ENCODE data around the gene CC2D2B.
"Not testable (repeated sequence)": the region's sequence is repeated elsewhere in the genome, so short reads cannot be mapped to it uniquely, and the experiment has no call there.

CC2D2B gene

GRCh38 chr10:95908450-95908849 lies 675 bp downstream of the CC2D2B start:
- no peak for DNase-seq

GRCh38 chr10:95909561-95909960 lies 1.8 kb downstream of the CC2D2B start:
- DNase-seq: no peak

GRCh38 chr10:95916039-95916438 lies 8.3 kb downstream of the CC2D2B start:
- not testable (repeated sequence) for DNase-seq

- no peak for DNase-seq
These were observed 13.1 kb downstream of the CC2D2B start for GRCh38 chr10:95920798-95921426.

- DNase-seq: no peak
These were observed 17.3 kb downstream of the CC2D2B start for GRCh38 chr10:95925033-95925432.

GRCh38 chr10:95935429-95935828 lies 27.7 kb downstream of the CC2D2B start:
- DNase-seq: no peak

- DNase-seq: peak in 1 of 4 experiments; percentile 31
These were observed 33.3 kb downstream of the CC2D2B start for GRCh38 chr10:95941115-95941514.

GRCh38 chr10:95963202-95963990 lies 55.6 kb downstream of the CC2D2B start:
- no peak for DNase-seq

- DNase-seq: no peak
These were observed 56.2 kb downstream of the CC2D2B start for GRCh38 chr10:95963991-95964389.

- DNase-seq: no peak
These were observed 57.0 kb downstream of the CC2D2B start for GRCh38 chr10:95964756-95965155.

- DNase-seq: peak in 3 of 4 experiments; percentile 28 to 67 (median 60)
These were observed 68.8 kb downstream of the CC2D2B start for GRCh38 chr10:95976362-95977229.

GRCh38 chr10:95982200-95982599 lies 74.4 kb downstream of the CC2D2B start:
- DNase-seq: no peak

- DNase-seq: peak in 1 of 4 experiments; percentile 20
These were observed 80.1 kb downstream of the CC2D2B start for GRCh38 chr10:95987685-95988426.

GRCh38 chr10:95988702-95989101 lies 80.9 kb downstream of the CC2D2B start:
- DNase-seq: no peak

GRCh38 chr10:95994376-95994775 lies 86.6 kb downstream of the CC2D2B start:
- DNase-seq: not testable (repeated sequence)

GRCh38 chr10:95998255-95998784 lies 90.5 kb downstream of the CC2D2B start:
- DNase-seq: no peak

GRCh38 chr10:96013956-96014355 lies 106.2 kb downstream of the CC2D2B start:
- DNase-seq: peak in 1 of 4 experiments; percentile 13

- no peak for DNase-seq
These were observed 106.8 kb downstream of the CC2D2B start for GRCh38 chr10:96014473-96015102.

GRCh38 chr10:96017191-96017687 lies 109.5 kb downstream of the CC2D2B start:
- peak; percentile 61 to 79 (median 70) for DNase-seq

GRCh38 chr10:96021332-96021731 lies 113.6 kb downstream of the CC2D2B start:
- no peak for DNase-seq

GRCh38 chr10:96022739-96023138 lies 115.0 kb downstream of the CC2D2B start:
- no peak for DNase-seq

Measured in suppressor macrophage (primary cell).